GM12873 (cell line): Measurements from ENCODE around the gene EFCAB14.

ENCODE experiments used
- CTCF ChIP-seq: IDR thresholded peaks from 2 replicates; pipeline ENCODE4 v1.5.1; 2012; ENCODE audit warnings: low read depth, mild to moderate bottlenecking, moderate library complexity, low read length, control low read depth; ENCODE audit not compliant: insufficient read depth; ENCODE audit errors: missing control alignments

EFCAB14 gene

GRCh38 chr1:46735708-46736324, 16.9 kb upstream of the EFCAB14 start:
- TF ChIP-seq CTCF: peak; percentile 47

- no peak for TF ChIP-seq CTCF
These were observed 6.8 kb upstream of the EFCAB14 start for GRCh38 chr1:46725736-46726108.

DNA sequence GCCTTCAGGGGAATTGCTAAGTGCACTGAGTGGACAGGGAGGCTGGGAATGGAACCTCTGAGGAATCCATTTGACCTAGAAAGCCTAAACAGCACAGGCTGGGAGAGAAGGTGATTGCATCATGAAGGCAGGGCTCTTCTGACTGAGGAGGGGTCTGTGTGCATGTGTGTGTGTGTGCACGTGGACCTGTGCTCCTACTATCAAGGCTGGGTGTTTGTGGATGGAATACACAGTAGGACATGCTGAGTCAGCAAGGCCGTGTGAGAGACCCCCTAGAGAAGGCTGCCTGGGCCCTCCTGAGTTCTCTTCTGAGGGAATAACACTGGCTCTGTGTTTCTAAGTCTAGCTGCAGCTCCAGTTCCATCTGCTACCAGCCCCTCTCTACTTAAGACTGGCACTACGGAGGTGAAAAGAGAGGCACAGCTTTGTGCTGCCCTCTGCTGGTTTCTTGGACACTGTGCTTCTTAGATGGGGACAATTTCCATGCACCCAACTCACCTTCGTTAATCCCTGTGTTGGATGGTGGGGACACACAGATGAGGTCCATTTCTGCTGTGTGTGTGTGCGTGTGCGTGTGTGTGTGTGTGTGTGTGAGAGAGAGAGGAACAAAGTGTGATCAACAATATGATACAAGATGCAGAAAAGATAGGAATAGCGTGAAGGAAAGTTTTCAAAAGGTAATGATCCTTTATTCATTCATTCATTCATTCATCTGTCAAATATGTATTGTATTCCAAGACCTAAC, 6.2 kb upstream of the EFCAB14 start:
- peak; percentile 93 for TF ChIP-seq CTCF

GRCh38 chr1:46723901-46724300, 5.0 kb upstream of the EFCAB14 start:
- TF ChIP-seq CTCF: no peak

GRCh38 chr1:46721686-46722205, 2.8 kb upstream of the EFCAB14 start:
- no peak for TF ChIP-seq CTCF

GRCh38 chr1:46721204-46721603, 2.3 kb upstream of the EFCAB14 start:
- no peak for TF ChIP-seq CTCF

DNA sequence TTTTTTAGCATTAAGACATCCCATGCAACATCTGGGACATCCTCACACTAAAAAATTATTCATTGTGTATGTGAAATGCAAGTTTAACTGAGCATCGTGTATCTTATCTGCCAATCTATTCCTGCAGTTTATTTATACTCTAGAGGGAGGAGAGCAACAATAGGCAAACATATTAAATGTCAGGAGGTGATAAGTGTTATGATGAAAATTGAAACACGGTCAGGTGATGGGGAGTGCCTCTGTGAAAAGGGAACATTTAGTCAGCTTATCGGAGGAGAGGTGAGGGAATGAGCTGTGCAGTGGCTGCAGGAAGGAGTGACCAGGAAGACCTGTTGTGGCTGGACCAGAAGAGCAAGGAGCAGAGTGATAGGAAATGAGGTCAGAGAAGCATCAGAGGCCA, 775 bp upstream of the EFCAB14 start:
- no peak for TF ChIP-seq CTCF
